H1 (cell line): ENCODE measurements around the gene NPTX1. TPM values are rescaled to one million over a fixed set of nuclear protein-coding genes. Genes with fewer than 3 reads are reported as not detected.

Experiments
- CTCF ChIA-PET: fragments of 300-600 bp; sonication (Branson Sonifier 250); formaldehyde crosslinking; loops from one replicate; lab custom pipeline; 2021; ENCODE audit not compliant: partially characterized antibody; lab: Charles Lee
- POLR2A ChIA-PET: fragments of 300-600 bp; sonication (Branson Sonifier 250); formaldehyde crosslinking; loops from one replicate; lab custom pipeline; 2021; ENCODE audit warnings: inconsistent platforms; ENCODE audit not compliant: partially characterized antibody; lab: Charles Lee
- DNase-seq, 2 experiments: peaks; one replicate each; pipeline versions ENCODE4 v3.0.0 to v3.0.0-alpha.2; 2010 to 2022; ENCODE audit warnings: low spot score in 2 of 2, low read depth in 1 of 2, mixed read lengths in 1 of 2
- FAIRE-seq: peaks from 2 replicates; lab custom pipeline; 2011; peaks lifted over from hg19 to GRCh38; lab: Jason Lieb, UNC
- H2AFZ ChIP-seq: 2 replicates; pipeline ENCODE4 v1.8.1; 2012; ENCODE audit warnings: low read length, inconsistent platforms
- H2AK5ac ChIP-seq: 2 replicates; pipeline ENCODE4 v1.6.1; 2013; ENCODE audit warnings: low read depth, low read length
- H2BK120ac ChIP-seq: replicated peaks from 2 replicates; pipeline ENCODE3; 2013; ENCODE audit warnings: low read depth, low read length, inconsistent platforms
- H2BK12ac ChIP-seq: 2 replicates; pipeline ENCODE4 v1.6.1; 2013; ENCODE audit warnings: low read depth, low read length
- H2BK15ac ChIP-seq: 2 replicates; pipeline ENCODE4 v1.6.1; 2013; ENCODE audit warnings: low read length
- H2BK20ac ChIP-seq: 2 replicates; pipeline ENCODE4 v1.6.1; 2013; ENCODE audit warnings: low read length
- H2BK5ac ChIP-seq: 2 replicates; pipeline ENCODE4 v1.6.1; 2013; ENCODE audit warnings: low read depth, low read length
- H3K14ac ChIP-seq: 2 replicates; pipeline ENCODE4 v1.6.1; 2013; ENCODE audit warnings: inconsistent platforms; ENCODE audit not compliant: insufficient read length
- H3K18ac ChIP-seq: 2 replicates; pipeline ENCODE4 v1.6.1; 2013; ENCODE audit warnings: low read length; ENCODE audit errors: extremely low read depth
- H3K23ac ChIP-seq: 2 replicates; pipeline ENCODE4 v1.6.1; 2013; ENCODE audit warnings: inconsistent platforms; ENCODE audit not compliant: insufficient read length
- H3K23me2 ChIP-seq: 2 replicates; pipeline ENCODE4 v1.6.1; 2013; ENCODE audit warnings: low read depth, low read length
- H3K27ac ChIP-seq: 2 replicates; pipeline ENCODE4 v1.6.1; 2011; ENCODE audit warnings: low read depth, low read length, inconsistent platforms
- H3K27me3 ChIP-seq, 4 experiments: replicated peaks in 1 of 4; 1 replicate in 1 of 4; 2 replicates in 3 of 4; pipeline versions ENCODE4 v1.6.1 to v1.8.1; 2011 to 2013; ENCODE audit warnings: low read length in 3 of 4, mild to moderate bottlenecking in 3 of 4, inconsistent platforms in 2 of 4, mixed read lengths in 2 of 4, moderate library complexity in 1 of 4; ENCODE audit not compliant: control insufficient read depth in 3 of 4, insufficient read depth in 3 of 4; ENCODE audit errors: extremely low read depth in 1 of 4
- H3K36me3 ChIP-seq, 4 experiments: 2 replicates each; pipeline versions ENCODE4 v1.6.1 to v1.8.1; 2011 to 2013; ENCODE audit warnings: mild to moderate bottlenecking in 4 of 4, low read length in 3 of 4, moderate library complexity in 2 of 4, control low read depth in 1 of 4, inconsistent platforms in 1 of 4; ENCODE audit not compliant: insufficient read depth in 4 of 4, control insufficient read depth in 2 of 4
- H3K4ac ChIP-seq: replicated peaks from 2 replicates; pipeline ENCODE3; 2013; ENCODE audit warnings: low read length, low read depth, mixed read lengths, inconsistent platforms; ENCODE audit not compliant: insufficient read length
- H3K4me1 ChIP-seq, 4 experiments: replicated peaks in 1 of 4; 1 replicate in 1 of 4; 2 replicates in 3 of 4; pipeline versions ENCODE4 v1.6.1 to v1.8.1; 2011 to 2013; ENCODE audit warnings: low read length in 3 of 4, inconsistent platforms in 2 of 4, mixed read lengths in 1 of 4; ENCODE audit not compliant: insufficient read depth in 4 of 4, control insufficient read depth in 3 of 4
- H3K4me2 ChIP-seq, 2 experiments: 2 replicates each; pipeline versions ENCODE4 v1.6.1 to v1.8.1; 2011 to 2013; ENCODE audit warnings: low read depth in 2 of 2, low read length in 2 of 2, control low read depth in 1 of 2, inconsistent platforms in 1 of 2, mild to moderate bottlenecking in 1 of 2; ENCODE audit not compliant: insufficient read depth in 1 of 2
- H3K4me3 ChIP-seq, 4 experiments: fragments of 200-600, 300-600 bp in 1 of 4; sonication (generic), shearing (Covaris generic), sonication (Bioruptor Twin) in 1 of 4; 2 replicates each; pipeline versions ENCODE4 v1.5.1 to v1.8.1; 2011 to 2016; ENCODE audit warnings: low read length in 4 of 4, low read depth in 3 of 4, control low read depth in 2 of 4, inconsistent platforms in 2 of 4, mild to moderate bottlenecking in 2 of 4, mixed read lengths in 1 of 4, moderate library complexity in 1 of 4; ENCODE audit not compliant: insufficient read depth in 2 of 4; ENCODE audit errors: extremely low read depth in 1 of 4
- H3K56ac ChIP-seq: replicated peaks from 2 replicates; pipeline ENCODE3; 2013; ENCODE audit warnings: low read depth, mild to moderate bottlenecking, mixed read lengths, low read length, inconsistent platforms; ENCODE audit not compliant: insufficient read length
- H3K79me1 ChIP-seq: 2 replicates; pipeline ENCODE4 v1.6.1; 2013; ENCODE audit warnings: low read depth, low read length, control low read depth
- H3K79me2 ChIP-seq, 2 experiments: 2 replicates each; pipeline versions ENCODE4 v1.6.1 to v1.8.1; 2012 to 2013; ENCODE audit warnings: low read length in 2 of 2, mild to moderate bottlenecking in 2 of 2, inconsistent platforms in 1 of 2; ENCODE audit not compliant: insufficient read depth in 2 of 2, control insufficient read depth in 1 of 2
- H3K9ac ChIP-seq, 4 experiments: replicated peaks in 1 of 4; 1 replicate in 1 of 4; 2 replicates in 3 of 4; pipeline versions ENCODE4 v1.6.1 to v1.8.1; 2011 to 2013; ENCODE audit warnings: low read depth in 3 of 4, low read length in 3 of 4, control low read depth in 2 of 4, mild to moderate bottlenecking in 2 of 4, moderate library complexity in 2 of 4, inconsistent platforms in 1 of 4; ENCODE audit errors: extremely low read depth in 1 of 4
- H3K9me3 ChIP-seq, 2 experiments: 2 replicates each; pipeline versions ENCODE4 v1.6.1 to v1.8.1; 2012 to 2013; ENCODE audit warnings: mild to moderate bottlenecking in 2 of 2, moderate library complexity in 2 of 2, control low read depth in 1 of 2, inconsistent platforms in 1 of 2, low read depth in 1 of 2, low read length in 1 of 2, mixed read lengths in 1 of 2; ENCODE audit not compliant: insufficient read depth in 2 of 2
- H4K20me1 ChIP-seq, 2 experiments: replicated peaks in 1 of 2; 2 replicates each; pipeline versions ENCODE3 to v1.8.1; 2011 to 2013; ENCODE audit warnings: inconsistent platforms in 2 of 2, low read length in 2 of 2, mild to moderate bottlenecking in 1 of 2; ENCODE audit not compliant: insufficient read depth in 2 of 2, control insufficient read depth in 1 of 2
- H4K5ac ChIP-seq: 2 replicates; pipeline ENCODE4 v1.6.1; 2013; ENCODE audit warnings: low read length, low read depth, mixed read lengths, inconsistent platforms; ENCODE audit not compliant: insufficient read length
- H4K8ac ChIP-seq: 2 replicates; pipeline ENCODE4 v1.8.0; 2013; ENCODE audit warnings: mild to moderate bottlenecking, moderate library complexity, low read length, inconsistent platforms; ENCODE audit not compliant: insufficient read depth; ENCODE audit errors: extremely low read depth
- H4K91ac ChIP-seq: replicated peaks from 2 replicates; pipeline ENCODE3; 2013; ENCODE audit warnings: low read length, mixed read lengths, inconsistent platforms; ENCODE audit not compliant: insufficient read length
- BACH1 ChIP-seq: IDR thresholded peaks from 2 replicates; pipeline ENCODE4 v1.6.1; 2012; ENCODE audit warnings: low read length, improper control_type of control experiment
- EP300 ChIP-seq, 2 experiments: IDR thresholded peaks; 1 replicate in 1 of 2; 2 replicates in 1 of 2; pipeline ENCODE4 v1.6.1; 2011 to 2012; ENCODE audit warnings: low read depth in 2 of 2, low read length in 2 of 2, mild to moderate bottlenecking in 2 of 2, borderline replicate concordance in 1 of 2, inconsistent platforms in 1 of 2, moderate library complexity in 1 of 2
- JUND ChIP-seq: IDR thresholded peaks from 2 replicates; pipeline ENCODE4 v1.6.1; 2011; ENCODE audit warnings: mild to moderate bottlenecking, improper control_type of control experiment, low read length
- MAFK ChIP-seq: IDR thresholded peaks from 2 replicates; pipeline ENCODE4 v1.6.1; 2012; ENCODE audit warnings: low read depth, mild to moderate bottlenecking, improper control_type of control experiment, low read length
- NANOG ChIP-seq: IDR thresholded peaks from 2 replicates; pipeline ENCODE4 v1.6.1; 2011; ENCODE audit warnings: low read length, low read depth, mild to moderate bottlenecking, inconsistent platforms; ENCODE audit not compliant: insufficient read depth, poor library complexity, severe bottlenecking
- RNF2 ChIP-seq: fragments of 200-900, 300-1000 bp; sonication (generic); IDR thresholded peaks from 2 replicates; pipeline ENCODE4 v1.7.1; 2016; ENCODE audit warnings: borderline replicate concordance, low read depth, mild to moderate bottlenecking, antibody characterized with exemption, low read length; ENCODE audit not compliant: poor library complexity, severe bottlenecking; ENCODE audit errors: missing control alignments
- RXRA ChIP-seq: IDR thresholded peaks from 2 replicates; pipeline ENCODE4 v1.6.1; 2011; ENCODE audit warnings: low read depth, mild to moderate bottlenecking, low read length, moderate library complexity; ENCODE audit not compliant: insufficient read depth
- SIX5 ChIP-seq: IDR thresholded peaks from 2 replicates; pipeline ENCODE4 v1.6.1; 2011; ENCODE audit warnings: mild to moderate bottlenecking, low read depth, low read length
- USF2 ChIP-seq: IDR thresholded peaks from 2 replicates; pipeline ENCODE4 v1.6.1; 2011; ENCODE audit warnings: low read length, improper control_type of control experiment
- YY1 ChIP-seq: IDR thresholded peaks from 2 replicates; pipeline ENCODE4 v1.6.1; 2011; ENCODE audit warnings: low read depth, mild to moderate bottlenecking, low read length
- WGBS, 2 experiments: shearing (Covaris generic) in 1 of 2; methylation state at CpG; one replicate each; pipeline versions ENCODE4 v1.1.6 to v1.1.7; 2013 to 2015; ENCODE audit warnings: low lambda C conversion rate in 2 of 2, mixed read lengths in 2 of 2, inconsistent platforms in 1 of 2, low coverage in 1 of 2, missing lambda C conversion rate in 1 of 2; ENCODE audit not compliant: insufficient replicate concordance in 2 of 2, insufficient coverage in 1 of 2, insufficient read length in 1 of 2; ENCODE audit errors: extremely low coverage in 1 of 2, missing lambda C conversion rate in 1 of 2; 5-methylcytosine and 5-hydroxymethylcytosine counted together
- polyA plus RNA-seq, 7 experiments: library from polyadenylated mRNA; depleted of rRNA in 3 of 7; stranded (reverse) in 5 of 7; unstranded in 2 of 7; fragments of >200 nt in 5 of 7; fragments of 200-250 nt in 2 of 7; gene quantifications; 1 replicate in 5 of 7; 2 replicates in 1 of 7; 4 replicates in 1 of 7; pipeline versions ENCODE4 v1.2.1 to v1.2.3, GENCODE V29; 2011 to 2013; ENCODE audit warnings: missing spikeins in 2 of 7, mixed read lengths in 2 of 7
- total RNA-seq: library from RNA; stranded (reverse); fragmentation: NEBNext Ultra II Directional; extraction: Animal tissue kit (Norgen Biotek cat#: 25700); gene quantifications from 2 replicates; pipeline ENCODE4 v1.2.1, GENCODE V29; 2021

The NPTX1 gene
- total and polyA plus RNA-seq, 2 of the 8 experiments (the other 6 are each of a cell fraction or from before 2014, with no cell fraction given), result 12.0 to 17.9 TPM

GRCh38 chr17:80446645-80447405, 29.6 kb downstream of the NPTX1 start:
- H3K79me1 ChIP-seq, result no peaks in the 10 kb centered on the region
- POLR2A ChIA-PET, result interaction anchor here (1.1 kb wide), 1 partner anchor 50 kb away, joined by 3 read pairs; no protein-coding TSS in a partner anchor
- no peak overlapping the region for H3K9ac ChIP-seq
- FAIRE-seq, result no peak
- H2BK5ac ChIP-seq, result no peak overlapping the region
- no peak overlapping the region for H3K4me3 ChIP-seq
- H3K23me2 ChIP-seq, result no peaks in the 10 kb centered on the region
- CTCF ChIA-PET, result interaction anchor here (0.7 to 1.3 kb wide), 4 partner anchors 17 to 183 kb away, joined by 3 read pairs; no protein-coding TSS in a partner anchor
- H4K20me1 ChIP-seq, result no peaks in the 10 kb centered on the region
- H3K4me1 ChIP-seq, result peaks cover 3 to 11% (median 8%) of the 10 kb centered on the region in 4 experiments; a peak in 6 of 7 replicates
- H3K18ac ChIP-seq, result no peak overlapping the region
- no peak overlapping the region for H4K5ac ChIP-seq
- no peak overlapping the region for H2AK5ac ChIP-seq
- no peak overlapping the region for H3K27ac ChIP-seq
- peaks cover 0 to 7% (median 0%) of the 10 kb centered on the region in 4 experiments; a peak in 3 of 7 replicates for H3K27me3 ChIP-seq
- peak overlapping the region; percentile 62; the same call in 1 of the 2 replicates for H4K8ac ChIP-seq
- no peak overlapping the region for H2AFZ ChIP-seq
- no peak overlapping the region for H3K56ac ChIP-seq
- H3K79me2 ChIP-seq, result no peaks in the 10 kb centered on the region
- no peak for DNase-seq
- no peak overlapping the region for H3K23ac ChIP-seq
- H2BK120ac ChIP-seq, result no peak overlapping the region
- H2BK20ac ChIP-seq, result no peak overlapping the region
- no peak overlapping the region for H4K91ac ChIP-seq
- no peak overlapping the region for H3K14ac ChIP-seq
- no peak overlapping the region for H2BK15ac ChIP-seq
- H3K36me3 ChIP-seq, result no peaks in the 10 kb centered on the region
- WGBS, 2 experiments, result 87% methylated on average over 9 of the region's 12 CpGs; no CpG with 5 or more reads in 1 of the 2 experiments
- peak overlapping the region; percentile 39; the same call in 1 of the 2 replicates for H2BK12ac ChIP-seq
- H3K4me2 ChIP-seq, result no peak overlapping the region
- no peak overlapping the region for H3K4ac ChIP-seq
- H3K9me3 ChIP-seq, result no peaks in the 10 kb centered on the region
- TF ChIP-seq EP300 (IDR thresholded peaks at IDR 0.05; ENCODE audit: borderline replicate concordance in 1 of 2, low read depth in 2 of 2, low read length in 2 of 2) (no peak), JUND (no peak), YY1 (no peak), BACH1 (no peak), NANOG (no peak), RXRA (no peak), RNF2 (no peak), MAFK (no peak), SIX5 (no peak), USF2 (no peak)
